Effector CD8-positive, alpha-beta T cell (primary cell): ENCODE results near the gene FIZ1.
"Not testable (repeated sequence)": the region's sequence is repeated elsewhere in the genome, so short reads cannot be mapped to it uniquely, and the experiment has no call there.

Experiments used
- DNase-seq: peaks from one replicate; lab custom pipeline; 2025; lab: John Stamatoyannopoulos, UW

The FIZ1 gene

GRCh38 chr19:55594996-55595545 lies 4.2 kb downstream of the FIZ1 start:
- no peak for DNase-seq

- DNase-seq, result no peak
These were observed 6.1 kb downstream of the FIZ1 start for GRCh38 chr19:55593096-55593772.

GRCh38 chr19:55592391-55593090 lies 6.8 kb downstream of the FIZ1 start:
- no peak for DNase-seq

DNA sequence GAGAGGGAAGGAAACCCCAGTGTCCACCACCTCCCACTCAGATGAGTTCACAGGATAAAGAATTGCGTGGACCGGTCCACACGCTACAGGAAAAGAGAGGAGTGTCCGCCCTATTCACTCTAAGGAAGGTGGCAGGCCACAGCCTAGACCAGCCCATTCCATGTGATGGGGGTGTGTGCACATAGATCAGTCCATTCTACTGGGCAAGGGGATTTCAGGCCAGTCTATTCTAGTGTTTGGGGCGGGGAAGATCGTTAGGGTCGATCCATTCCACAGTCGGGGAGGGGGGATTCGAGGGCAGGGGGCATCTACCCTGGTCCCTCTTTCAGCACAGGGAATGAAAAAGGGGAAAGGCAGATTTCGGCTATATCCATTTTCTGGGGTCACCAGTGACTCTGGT lies 7.8 kb downstream of the FIZ1 start:
- DNase-seq, result no peak

DNA sequence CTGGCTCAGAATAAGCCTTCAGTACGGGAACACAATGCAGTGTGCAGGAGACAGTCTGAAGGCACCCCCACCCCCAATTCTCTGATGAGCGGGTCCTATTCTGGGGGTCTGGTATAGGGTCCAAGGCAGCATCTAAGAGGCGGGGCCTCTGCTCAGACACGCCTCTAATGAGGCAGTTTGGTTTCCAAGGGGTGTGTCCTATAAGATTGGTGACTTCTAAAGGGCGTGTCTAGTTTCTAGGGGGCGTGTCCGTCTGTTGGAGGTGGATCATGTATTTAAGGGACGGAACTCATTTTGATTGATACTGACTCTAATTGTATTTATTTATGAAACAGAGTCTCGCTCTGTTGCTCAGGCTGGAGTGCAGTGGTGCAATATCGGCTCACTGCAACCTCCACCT lies 8.7 kb downstream of the FIZ1 start:
- DNase-seq, result no peak

DNA sequence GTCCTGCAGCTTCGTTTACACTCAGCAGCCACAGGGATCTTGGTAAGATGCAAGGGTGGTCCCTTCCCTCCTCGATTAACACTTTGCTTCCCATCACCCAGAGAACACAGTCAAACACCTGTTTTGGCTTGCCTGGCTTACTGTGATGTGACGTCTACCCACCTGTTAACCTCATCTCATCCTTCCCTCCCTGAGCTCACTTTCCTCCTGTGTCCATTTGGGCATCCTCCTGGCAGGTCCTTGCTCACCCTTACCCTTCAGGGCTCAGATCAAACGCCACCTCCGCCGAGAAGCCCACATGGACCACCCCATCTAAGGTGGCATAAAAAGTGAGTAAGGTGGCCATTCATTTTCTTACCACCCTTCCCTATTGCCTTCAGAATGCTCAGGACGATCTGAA lies 9.2 kb downstream of the FIZ1 start:
- no peak for DNase-seq

GRCh38 chr19:55588738-55589137 lies 10.6 kb downstream of the FIZ1 start:
- no peak for DNase-seq

DNA sequence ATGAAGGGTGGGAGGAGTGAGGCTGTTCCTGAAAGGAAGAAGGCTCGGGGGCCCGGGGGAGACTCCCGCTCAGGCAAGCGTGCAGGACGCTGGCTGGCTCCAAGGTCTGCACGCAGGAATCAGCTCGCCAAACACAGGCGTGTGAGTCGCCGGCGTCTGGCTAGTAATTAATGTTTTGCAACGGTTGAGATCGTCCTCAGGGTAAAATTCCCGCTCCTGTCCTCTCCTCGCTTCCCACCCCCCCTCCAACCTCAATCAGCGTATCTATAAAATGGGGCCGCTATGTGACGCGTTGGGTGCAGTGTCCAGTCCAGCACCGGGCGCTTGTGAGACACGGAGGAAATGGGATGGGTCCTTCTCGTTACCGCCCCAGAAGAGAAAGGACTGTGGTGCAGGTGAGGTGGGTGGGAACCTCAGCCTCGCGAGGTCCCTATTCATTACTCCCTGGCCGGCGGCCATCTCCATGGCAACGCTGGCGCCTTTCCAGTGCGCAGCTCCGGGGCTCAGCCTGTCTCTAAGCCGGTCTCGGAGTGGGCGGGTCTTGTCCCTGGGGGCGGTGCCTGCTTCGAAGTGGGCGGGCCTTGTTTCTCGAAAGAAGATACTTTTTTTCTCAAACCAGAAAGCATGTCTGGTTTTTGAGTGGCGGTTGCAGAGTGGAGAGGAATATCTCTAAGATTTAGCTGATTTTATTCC lies 12.2 kb downstream of the FIZ1 start:
- DNase-seq, result peak; percentile 92

DNA sequence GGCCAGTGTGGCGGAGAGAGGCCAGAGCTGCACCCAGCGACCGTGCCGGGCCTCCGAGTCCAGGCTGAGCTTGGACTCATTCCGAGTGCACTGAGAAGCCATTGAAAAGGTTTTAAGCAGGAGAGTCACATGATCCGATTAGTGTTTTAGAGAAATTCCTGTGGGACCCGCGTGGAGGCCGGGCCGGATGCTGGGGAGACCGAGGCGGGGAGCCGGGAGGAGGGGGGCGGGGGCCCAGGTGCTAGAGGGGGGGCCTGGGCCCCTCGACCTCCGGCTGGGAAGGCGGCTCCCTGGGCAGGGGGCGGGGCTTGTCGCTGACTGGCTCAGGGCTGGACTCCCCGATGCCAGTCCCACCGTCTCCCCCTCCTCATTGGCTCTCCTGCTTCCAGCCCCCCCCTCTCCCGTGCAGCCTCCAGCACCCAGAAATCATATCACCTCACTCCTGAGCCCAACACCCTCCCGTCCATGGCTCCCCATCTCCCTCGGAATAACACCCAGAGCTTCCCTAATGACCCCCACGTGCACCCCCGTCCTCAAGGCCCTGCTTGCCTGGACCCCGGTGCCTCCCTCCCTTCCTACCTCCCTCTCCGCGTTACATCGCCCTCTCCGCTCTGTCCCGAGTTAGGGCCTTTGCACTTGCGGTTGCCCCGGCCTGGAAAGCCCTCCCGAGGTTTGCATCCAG lies 13.5 kb downstream of the FIZ1 start:
- DNase-seq, result peak; percentile 51

DNA sequence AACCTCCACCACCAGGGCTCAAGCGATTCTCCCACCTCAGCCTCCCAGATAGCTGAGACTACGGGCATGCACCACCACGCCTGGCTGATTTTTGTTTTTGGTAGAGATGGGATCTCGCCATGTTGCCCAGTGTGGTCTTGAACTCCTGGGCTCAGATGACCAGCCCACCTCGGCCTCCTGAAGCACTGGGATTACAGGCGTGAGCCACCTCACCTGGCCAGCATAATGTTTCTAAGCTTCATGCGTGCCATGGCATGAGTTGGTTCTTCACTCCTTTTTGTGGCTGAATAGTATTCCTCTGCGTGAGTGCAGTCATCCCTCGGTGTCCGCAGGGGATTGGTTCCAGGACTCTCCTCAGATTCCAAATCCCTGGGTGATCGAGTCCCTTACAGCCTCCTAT lies 14.4 kb downstream of the FIZ1 start:
- no peak for DNase-seq

DNA sequence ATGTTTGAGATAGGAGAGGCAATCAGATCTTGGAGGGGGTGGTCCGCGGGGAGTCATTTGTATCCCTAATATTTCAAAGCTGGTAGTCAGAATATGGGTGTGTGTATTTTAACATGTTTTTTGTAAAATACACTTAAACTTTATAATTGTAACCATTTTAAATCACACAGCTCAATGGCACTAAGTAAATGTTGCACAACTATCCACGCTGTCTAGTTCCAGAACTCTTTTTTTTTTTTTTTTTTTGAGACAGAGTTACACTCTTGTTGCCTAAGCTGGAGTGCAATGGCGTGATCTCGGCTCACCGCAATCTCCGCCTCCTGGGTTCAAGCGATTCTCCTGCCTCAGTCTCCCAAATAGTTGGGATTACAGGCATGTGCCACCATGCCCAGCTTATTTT lies 15.4 kb downstream of the FIZ1 start:
- not testable (repeated sequence) for DNase-seq

DNA sequence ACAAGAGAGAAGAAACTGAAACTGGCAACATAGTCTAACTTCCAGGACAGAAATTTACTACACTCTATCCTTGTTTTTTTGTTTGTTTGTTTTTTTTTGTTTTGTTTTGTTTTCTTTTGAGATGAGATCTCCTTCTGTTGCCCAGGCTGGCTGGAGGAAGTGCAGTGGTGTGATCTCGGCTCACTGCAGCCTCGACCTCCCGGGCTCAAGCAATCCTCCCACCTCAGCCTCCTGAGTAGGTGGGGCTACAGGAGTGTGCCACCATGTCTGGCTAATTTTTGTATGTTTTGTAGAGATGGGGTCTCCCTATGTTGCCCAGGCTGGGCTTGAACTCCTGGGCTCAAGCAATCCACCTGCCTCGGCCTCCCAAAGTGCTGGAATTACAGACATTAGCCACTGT lies 17.0 kb downstream of the FIZ1 start:
- not testable (repeated sequence) for DNase-seq

- no peak for DNase-seq
These were observed 17.5 kb downstream of the FIZ1 start for GRCh38 chr19:55581823-55582223.

GRCh38 chr19:55581145-55581822 lies 18.0 kb downstream of the FIZ1 start:
- no peak for DNase-seq

DNA sequence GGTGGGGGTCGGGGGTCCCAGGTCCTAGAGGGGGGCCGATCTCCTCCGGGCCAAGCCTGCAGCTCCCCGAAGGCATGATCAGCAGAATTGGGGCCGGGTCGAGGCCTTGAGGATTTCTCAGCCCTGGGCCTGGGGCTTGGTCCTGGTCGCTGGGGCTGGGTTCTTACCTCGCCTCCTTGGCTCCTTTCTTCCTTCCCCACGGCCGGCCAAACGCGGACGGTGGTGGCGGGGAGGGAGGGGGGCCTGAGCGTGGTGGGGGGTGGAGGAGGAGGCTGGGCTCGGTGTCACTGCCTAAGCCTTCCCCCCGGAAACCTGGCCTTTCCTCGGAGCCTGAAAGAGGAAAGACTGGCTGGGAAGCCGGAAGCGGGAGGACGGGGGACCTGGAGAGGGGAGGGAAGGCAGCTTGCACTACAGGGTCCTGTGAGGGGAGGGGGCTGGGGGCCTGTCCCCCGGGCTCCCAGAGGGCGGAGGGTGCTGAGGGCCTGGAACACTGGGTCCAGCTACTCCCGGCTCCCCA lies 18.6 kb downstream of the FIZ1 start, which contains the start of gene ZNF579:
Gene ZNF579 (minus strand): TSS at position 221 of the 517 bp plus-strand sequence. CDS start 1,209 bp downstream, outside the sequence.
- peak; percentile 54 for DNase-seq

DNA sequence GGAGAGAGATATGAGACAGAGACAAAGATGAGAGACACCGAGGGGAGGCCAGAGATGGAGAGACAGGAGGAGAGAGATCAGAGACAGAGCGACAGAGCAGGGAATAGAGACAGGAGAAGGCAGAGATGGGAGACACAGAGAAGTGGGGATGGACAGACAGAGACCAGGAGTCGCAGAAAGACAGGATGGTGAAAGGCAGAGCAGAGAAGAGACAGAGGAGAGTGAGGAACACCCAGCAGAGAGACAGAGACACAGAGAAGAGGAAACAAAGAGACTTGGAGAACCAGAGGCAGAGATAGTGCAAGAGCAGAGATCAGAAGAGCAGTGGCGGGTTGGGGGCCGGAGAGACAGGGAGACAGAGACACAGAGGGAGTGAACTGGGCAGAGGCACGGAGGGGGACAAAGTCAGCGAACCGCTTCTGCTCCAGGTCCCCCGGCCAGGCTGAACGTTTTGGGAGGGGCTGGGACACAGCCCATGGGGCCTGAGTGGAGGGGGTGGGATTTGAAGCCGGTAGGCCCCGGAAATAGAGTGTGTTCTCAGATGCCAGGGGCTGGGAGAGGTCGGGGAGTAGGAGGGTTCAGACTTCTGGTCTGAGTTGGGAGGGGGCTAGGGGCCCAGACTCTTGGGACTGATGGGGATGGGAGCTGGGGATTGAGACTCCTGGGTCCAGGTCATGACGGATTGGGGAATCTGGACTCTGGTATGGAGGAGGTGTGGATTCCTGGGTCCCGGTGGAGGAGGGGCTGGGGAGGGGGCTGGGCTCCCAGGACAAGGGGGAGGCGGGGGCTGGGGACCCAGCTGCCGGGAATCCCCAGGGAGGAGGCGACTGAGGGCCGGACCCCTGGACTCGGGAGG lies 19.3 kb downstream of the FIZ1 start:
- DNase-seq, result no peak

DNA sequence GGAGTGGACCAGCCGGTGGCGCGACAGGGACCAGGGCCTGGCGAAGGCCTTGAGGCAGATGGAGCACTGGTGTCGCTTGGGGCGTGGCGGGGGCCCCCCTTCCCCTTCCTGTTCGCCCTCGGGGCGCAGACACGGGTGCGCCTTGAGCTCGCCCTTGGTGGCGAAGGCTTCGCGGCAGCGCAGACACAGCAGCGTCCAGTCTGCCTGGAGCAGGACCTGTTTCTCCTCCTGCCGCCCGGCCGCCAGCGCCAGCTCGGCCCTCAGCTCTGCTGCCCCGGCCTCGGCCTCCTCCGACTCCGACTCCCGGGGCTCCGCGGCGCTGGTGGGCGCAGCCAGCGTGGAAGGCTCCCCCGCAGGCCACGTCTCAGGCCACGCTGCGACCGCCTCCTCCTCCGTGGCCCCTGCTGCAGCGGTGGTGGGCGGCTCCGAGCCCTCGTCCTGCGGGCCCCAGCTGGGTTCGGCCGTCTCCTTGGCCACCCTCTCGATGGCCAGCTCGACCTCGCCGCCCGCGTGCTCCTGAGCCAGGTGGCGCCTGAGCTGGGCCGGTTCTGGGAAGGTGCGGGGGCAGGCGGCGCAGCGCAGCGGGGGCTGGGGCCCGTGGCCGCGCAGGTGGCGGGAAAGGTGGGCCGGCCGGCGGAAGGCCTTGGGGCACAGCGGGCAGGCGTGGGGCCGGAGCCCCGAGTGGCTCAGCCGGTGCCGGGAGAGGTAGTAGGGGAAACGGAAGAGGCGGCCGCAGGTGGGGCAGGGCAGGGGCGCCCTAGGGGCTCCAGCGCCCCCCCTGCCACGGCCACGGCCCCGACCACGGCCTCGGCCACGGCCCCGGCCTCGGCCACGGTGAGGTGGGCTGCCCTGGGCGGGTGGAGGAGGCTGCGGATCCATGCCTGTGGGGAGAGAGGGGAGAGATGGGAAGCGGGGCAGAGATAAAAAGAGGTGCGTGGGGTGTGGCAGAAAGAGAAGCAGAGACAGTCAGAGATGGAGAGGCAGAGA lies 20.3 kb downstream of the FIZ1 start:
- no peak for DNase-seq

GRCh38 chr19:55578031-55578760 lies 21.1 kb downstream of the FIZ1 start:
- DNase-seq, result no peak
